Keratinocyte (primary cell): Measurements from ENCODE around the gene ARID4A.

Source experiments
- CTCF ChIP-seq, 3 experiments: IDR thresholded peaks in 1 of 3; conservative IDR thresholded peaks in 1 of 3; optimal IDR thresholded peaks in 1 of 3; 2 replicates in 2 of 3; 3 replicates in 1 of 3; pipeline versions ENCODE3 to v1.5.1; 2011; ENCODE audit warnings: low read length in 3 of 3, mild to moderate bottlenecking in 3 of 3, moderate library complexity in 2 of 3, control low read depth in 1 of 3, inconsistent platforms in 1 of 3; ENCODE audit not compliant: insufficient read depth in 2 of 3; ENCODE audit errors: extremely low read depth in 1 of 3
- EZH2 ChIP-seq: IDR thresholded peaks from one replicate; pipeline ENCODE4 v1.6.1; 2012; ENCODE audit warnings: inconsistent platforms, mild to moderate bottlenecking, low read length, moderate library complexity

GRCh38 chr14:58299401-58300330, 1.3 kb downstream of the ARID4A start:
- TF ChIP-seq CTCF (optimal IDR thresholded peaks at IDR 0.05 in 1 of 3, IDR thresholded peaks at IDR 0.05 in 1 of 3, conservative IDR thresholded peaks at IDR 0.05 in 1 of 3; ENCODE audit: extremely low read depth in 1 of 3, insufficient read depth in 2 of 3, low read length in 3 of 3) (no peak), EZH2 (no peak)
